B cell (primary cell): ENCODE results near the gene NCAM1. TPM values are rescaled to one million over a fixed set of nuclear protein-coding genes. Genes with fewer than 3 reads are reported as not detected.

Experiments used
- ATAC-seq: fragments of 200-7000 bp; cut with Tn5 transposase; one replicate; pipeline ENCODE4 v1.10.0; 2021; ENCODE audit warnings: low read depth, mild to moderate bottlenecking, moderate number of reproducible peaks, moderate library complexity
- CTCF ChIA-PET: fragments of 350-600 bp; sonication (Branson Sonifier 250); formaldehyde crosslinking; loops from one replicate; lab custom pipeline; 2021; ENCODE audit warnings: antibody characterized with exemption, inconsistent platforms; lab: Charles Lee
- POLR2A ChIA-PET: fragments of 350-600 bp; sonication (Branson Sonifier 250); formaldehyde crosslinking; loops from one replicate; lab custom pipeline; 2021; ENCODE audit warnings: antibody characterized with exemption; lab: Charles Lee
- DNase-seq: peaks from one replicate; pipeline ENCODE4 v3.0.0; 2013
- H2AFZ ChIP-seq: 2 replicates; pipeline ENCODE4 v1.6.1; 2012; ENCODE audit warnings: mild to moderate bottlenecking, low read depth, low read length; ENCODE audit not compliant: insufficient read depth, poor library complexity, severe bottlenecking
- H3K27ac ChIP-seq, 2 donors: 1 replicate in 1 of 2; 2 replicates in 1 of 2; pipeline ENCODE4 v1.5.1; 2012 to 2013; ENCODE audit warnings: low read length in 2 of 2, mild to moderate bottlenecking in 2 of 2, moderate library complexity in 1 of 2
- H3K27me3 ChIP-seq, 4 experiments: fragments of 200-600 bp in 1 of 4; sonication (generic) in 1 of 4; replicated peaks in 1 of 4; 1 replicate in 2 of 4; 2 replicates in 2 of 4; pipeline versions ENCODE4 v1.6.1 to v1.7.0; 2013 to 2016; ENCODE audit warnings: low read length in 3 of 4, mild to moderate bottlenecking in 2 of 4, mixed read lengths in 1 of 4, moderate library complexity in 1 of 4; ENCODE audit not compliant: insufficient read depth in 4 of 4, control insufficient read depth in 3 of 4; ENCODE audit errors: control extremely low read depth in 1 of 4
- H3K36me3 ChIP-seq, 2 experiments: replicated peaks in 1 of 2; 1 replicate in 1 of 2; 2 replicates in 1 of 2; pipeline versions ENCODE4 v1.6.1 to v1.7.1; 2013; ENCODE audit warnings: low read length in 1 of 2; ENCODE audit not compliant: insufficient read depth in 2 of 2, control insufficient read depth in 1 of 2; ENCODE audit errors: control extremely low read depth in 1 of 2, extremely low read depth in 1 of 2
- H3K4me1 ChIP-seq, 2 donors: fragments of 200-600 bp in 1 of 2; sonication (generic) in 1 of 2; 1 replicate in 1 of 2; 2 replicates in 1 of 2; pipeline versions ENCODE4 v1.5.1 to v1.6.1; 2013 to 2017; ENCODE audit warnings: low read length in 2 of 2; ENCODE audit not compliant: control insufficient read depth in 2 of 2, insufficient read depth in 2 of 2
- H3K4me2 ChIP-seq: replicated peaks from 2 replicates; pipeline ENCODE3; 2012; ENCODE audit warnings: mild to moderate bottlenecking, low read depth, low read length; ENCODE audit not compliant: poor library complexity, severe bottlenecking
- H3K4me3 ChIP-seq, 5 experiments: fragments of 200-600 bp in 1 of 5; sonication (generic) in 1 of 5; 1 replicate in 3 of 5; 2 replicates in 2 of 5; pipeline versions ENCODE4 v1.5.1 to v1.7.0; 2011 to 2016; ENCODE audit warnings: low read length in 4 of 5, mild to moderate bottlenecking in 4 of 5, low read depth in 2 of 5, control low read depth in 1 of 5, moderate library complexity in 1 of 5; ENCODE audit not compliant: insufficient read depth in 1 of 5; ENCODE audit errors: control extremely low read depth in 1 of 5, extremely low read depth in 1 of 5
- H3K79me2 ChIP-seq: fragments of 200-600 bp; sonication (generic); one replicate; pipeline ENCODE4 v1.6.0; 2016; ENCODE audit warnings: low read length; ENCODE audit not compliant: control insufficient read depth, insufficient read depth
- H3K9ac ChIP-seq: fragments of 200-600 bp; sonication (generic); 2 replicates; pipeline ENCODE4 v1.6.1; 2017; ENCODE audit warnings: mild to moderate bottlenecking, low read length, moderate library complexity
- H3K9me3 ChIP-seq, 3 donors: one replicate each; pipeline versions ENCODE4 v1.6.1 to v1.7.1; 2013; ENCODE audit warnings: low read length in 2 of 3; ENCODE audit not compliant: control insufficient read depth in 2 of 3, insufficient read depth in 1 of 3; ENCODE audit errors: control extremely low read depth in 1 of 3
- H4K20me1 ChIP-seq: 2 replicates; pipeline ENCODE4 v1.6.0; 2012; ENCODE audit warnings: mild to moderate bottlenecking, low read length; ENCODE audit not compliant: insufficient read depth, control insufficient read depth, poor library complexity, severe bottlenecking
- H3K27ac Mint-ChIP-seq: one replicate; pipeline ENCODE4 v1.8.0; 2021; ENCODE audit warnings: mixed read lengths
- H3K27me3 Mint-ChIP-seq: one replicate; pipeline ENCODE4 v1.8.0; 2021; ENCODE audit warnings: mixed read lengths
- H3K4me1 Mint-ChIP-seq: one replicate; pipeline ENCODE4 v1.8.0; 2021; ENCODE audit warnings: mixed read lengths
- H3K4me3 Mint-ChIP-seq: one replicate; pipeline ENCODE4 v1.8.0; 2021; ENCODE audit warnings: mixed read lengths
- H3K9me3 Mint-ChIP-seq: one replicate; pipeline ENCODE4 v1.8.0; 2022; ENCODE audit warnings: mixed read lengths; ENCODE audit not compliant: insufficient read depth
- EZH2 ChIP-seq: IDR thresholded peaks from 2 replicates; pipeline ENCODE4 v1.6.1; 2012; ENCODE audit warnings: borderline replicate concordance, low read depth, mild to moderate bottlenecking, moderate library complexity, low read length; ENCODE audit not compliant: insufficient read depth, poor library complexity, severe bottlenecking
- WGBS: methylation state at CpG from one replicate; pipeline ENCODE4 v1.1.5; 2013; ENCODE audit warnings: missing lambda C conversion rate; ENCODE audit not compliant: insufficient coverage; 5-methylcytosine and 5-hydroxymethylcytosine counted together
- intact Hi-C: fragments of 100-400 bp; cut with micrococcal nuclease; formaldehyde crosslinking; loops from one replicate; pipeline ENCODE4 v1.10.0; 2022
- polyA plus RNA-seq: library from polyadenylated mRNA; depleted of rRNA; stranded (reverse); fragments of >200 nt; gene quantifications from 2 replicates; pipeline ENCODE4 v1.2.3, GENCODE V29; 2012
- total RNA-seq, 2 donors: library from RNA; stranded (reverse); fragments of 120-200 nt in 1 of 2; gene quantifications; 1 replicate in 1 of 2; 2 replicates in 1 of 2; pipeline versions ENCODE4 v1.2.3 to v1.2.4, GENCODE V29; 2013 to 2022
- TF ChIP-seq, protein P1 (sequence below): fragments of 200-600 bp; IDR thresholded peaks from one replicate; pipeline ENCODE4 v1.8.0; 2022; ENCODE audit warnings: antibody characterized with exemption, mild to moderate bottlenecking

NCAM1 gene
- total and polyA plus RNA-seq, 2 donors (not counting 1 experiment from before 2014, with no cell fraction given) = 0.37 TPM; not detected in 1

DNA sequence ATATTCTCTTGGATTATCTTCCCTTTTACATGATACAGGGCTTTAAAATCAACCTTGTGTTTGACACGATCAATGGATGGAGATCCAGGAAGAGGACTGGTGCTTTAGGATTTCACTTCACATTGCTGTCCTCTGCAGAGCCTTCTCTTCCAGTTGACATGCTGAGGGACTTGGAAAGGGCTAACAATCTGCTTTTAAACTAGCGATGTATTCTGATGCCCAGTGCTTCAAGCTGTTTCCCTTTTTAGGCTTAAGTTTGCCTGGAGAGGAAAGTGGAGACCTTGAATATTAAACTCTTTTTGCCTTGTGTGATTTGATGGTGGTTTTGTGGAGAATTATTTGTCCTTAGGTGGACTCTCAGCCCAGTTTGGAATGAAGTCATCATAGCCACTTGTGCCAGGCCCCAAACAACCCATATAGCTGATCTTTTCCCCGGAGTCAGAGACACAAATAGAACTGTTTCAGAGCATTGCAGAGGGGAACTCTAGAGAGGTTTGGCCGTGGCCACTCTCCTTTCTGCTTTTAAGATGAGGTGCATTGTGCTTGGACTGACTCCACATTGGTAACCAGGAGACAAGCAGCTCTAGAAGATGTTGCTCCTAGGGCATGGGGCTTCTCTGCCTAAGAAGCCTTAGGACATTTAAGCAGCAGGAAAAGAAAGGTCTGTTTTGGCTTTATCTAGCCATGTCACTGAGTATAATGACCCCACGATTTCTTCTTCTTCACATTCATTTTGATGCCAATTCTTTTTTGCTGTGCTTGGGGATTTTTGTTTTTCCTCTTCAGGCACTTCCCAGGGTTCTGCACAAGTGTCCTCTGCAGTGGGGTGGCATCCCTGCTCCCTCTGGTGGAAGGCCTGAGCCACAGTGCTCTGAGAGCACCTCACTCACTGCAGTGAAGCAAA, 152.8 kb downstream of the NCAM1 start:
- no peak for ATAC-seq
- POLR2A ChIA-PET = no interaction called here
- H3K27ac ChIP-seq = no peak overlapping the region

DNA sequence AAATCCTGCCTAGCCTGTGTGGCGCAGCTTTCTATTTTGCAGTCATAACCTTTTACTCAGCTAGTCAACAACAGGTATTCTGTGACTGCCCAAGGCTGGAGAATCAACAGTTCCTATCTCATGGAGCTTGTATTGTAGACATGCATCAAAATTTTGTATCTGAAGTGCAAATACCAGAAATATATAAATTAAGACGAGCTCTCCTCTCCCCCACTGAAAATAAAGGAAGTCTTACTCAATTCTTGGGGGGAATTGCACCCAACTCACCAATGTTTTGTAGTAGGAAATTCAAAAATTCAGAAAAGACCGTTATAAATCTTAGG, 153.4 kb downstream of the NCAM1 start:
- Histone ChIP-seq H2AFZ (no peak overlapping the region), H3K4me3 (no peak overlapping the region), H3K4me2 (no peak overlapping the region), H3K9me3 (no peaks in the 10 kb centered on the region), H4K20me1 (no peaks in the 10 kb centered on the region), H3K27ac (no peak overlapping the region), H3K36me3 (no peaks in the 10 kb centered on the region), H3K27me3 (peaks cover 0 to 5% (median 0%) of the 10 kb centered on the region in 4 experiments), H3K9ac (no peak overlapping the region), H3K4me1 (no peaks in the 10 kb centered on the region), H3K79me2 (no peaks in the 10 kb centered on the region)
- Mint-ChIP-seq H3K9me3 (no peaks in the 10 kb centered on the region), H3K27ac (no peak overlapping the region), H3K4me1 (no peaks in the 10 kb centered on the region), H3K27me3 (peaks cover 17% of the 10 kb centered on the region), H3K4me3 (no peak overlapping the region)
- ChIA-PET POLR2A (no interaction called here), CTCF (no interaction called here)
- no CpG with 5 or more reads among the region's 3 CpGs for WGBS
- intact Hi-C loops = loop anchor here (5.0 kb wide), 1 partner anchor 897 kb away; no protein-coding TSS in a partner anchor
- ATAC-seq = no peak
- TF ChIP-seq EZH2 = no peak
- TF ChIP-seq, protein P1, sequence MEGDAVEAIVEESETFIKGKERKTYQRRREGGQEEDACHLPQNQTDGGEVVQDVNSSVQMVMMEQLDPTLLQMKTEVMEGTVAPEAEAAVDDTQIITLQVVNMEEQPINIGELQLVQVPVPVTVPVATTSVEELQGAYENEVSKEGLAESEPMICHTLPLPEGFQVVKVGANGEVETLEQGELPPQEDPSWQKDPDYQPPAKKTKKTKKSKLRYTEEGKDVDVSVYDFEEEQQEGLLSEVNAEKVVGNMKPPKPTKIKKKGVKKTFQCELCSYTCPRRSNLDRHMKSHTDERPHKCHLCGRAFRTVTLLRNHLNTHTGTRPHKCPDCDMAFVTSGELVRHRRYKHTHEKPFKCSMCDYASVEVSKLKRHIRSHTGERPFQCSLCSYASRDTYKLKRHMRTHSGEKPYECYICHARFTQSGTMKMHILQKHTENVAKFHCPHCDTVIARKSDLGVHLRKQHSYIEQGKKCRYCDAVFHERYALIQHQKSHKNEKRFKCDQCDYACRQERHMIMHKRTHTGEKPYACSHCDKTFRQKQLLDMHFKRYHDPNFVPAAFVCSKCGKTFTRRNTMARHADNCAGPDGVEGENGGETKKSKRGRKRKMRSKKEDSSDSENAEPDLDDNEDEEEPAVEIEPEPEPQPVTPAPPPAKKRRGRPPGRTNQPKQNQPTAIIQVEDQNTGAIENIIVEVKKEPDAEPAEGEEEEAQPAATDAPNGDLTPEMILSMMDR = no peak
- DNase-seq = no peak

More for the DNA sequence above, 152.8 kb downstream of the NCAM1 start:
- H4K20me1 ChIP-seq = no peaks in the 10 kb centered on the region
- no peaks in the 10 kb centered on the region for H3K4me1 ChIP-seq
- H3K27ac Mint-ChIP-seq = no peak overlapping the region
- no peak overlapping the region for H3K4me2 ChIP-seq
- peaks cover 0 to 5% (median 0%) of the 10 kb centered on the region in 4 experiments for H3K27me3 ChIP-seq
- no peak overlapping the region for H3K9ac ChIP-seq
- no peaks in the 10 kb centered on the region for H3K9me3 ChIP-seq
- peaks cover 21% of the 10 kb centered on the region for H3K27me3 Mint-ChIP-seq
- CTCF ChIA-PET = no interaction called here
- H3K4me3 Mint-ChIP-seq = no peak overlapping the region
- intact Hi-C loops = loop anchor here (5.0 kb wide), 1 partner anchor 897 kb away; no protein-coding TSS in a partner anchor
- no peaks in the 10 kb centered on the region for H3K4me1 Mint-ChIP-seq
- no peak overlapping the region for H2AFZ ChIP-seq
- no peaks in the 10 kb centered on the region for H3K79me2 ChIP-seq
- H3K36me3 ChIP-seq = no peaks in the 10 kb centered on the region
- 46% methylated on average over 2 of the region's 5 CpGs for WGBS
- H3K4me3 ChIP-seq = no peak overlapping the region
- H3K9me3 Mint-ChIP-seq = no peaks in the 10 kb centered on the region
- no peak for TF ChIP-seq EZH2
- TF ChIP-seq, protein P1 = no peak
- DNase-seq = no peak
